Measurements from ENCODE around the gene CUX1.
A peak's percentile ranks its signal among the peaks of the same experiment; 100 is the strongest.
"Not testable (repeated sequence)": the region's sequence is repeated elsewhere in the genome, so short reads cannot be mapped to it uniquely, and the experiment has no call there.

CUX1 gene

DNA sequence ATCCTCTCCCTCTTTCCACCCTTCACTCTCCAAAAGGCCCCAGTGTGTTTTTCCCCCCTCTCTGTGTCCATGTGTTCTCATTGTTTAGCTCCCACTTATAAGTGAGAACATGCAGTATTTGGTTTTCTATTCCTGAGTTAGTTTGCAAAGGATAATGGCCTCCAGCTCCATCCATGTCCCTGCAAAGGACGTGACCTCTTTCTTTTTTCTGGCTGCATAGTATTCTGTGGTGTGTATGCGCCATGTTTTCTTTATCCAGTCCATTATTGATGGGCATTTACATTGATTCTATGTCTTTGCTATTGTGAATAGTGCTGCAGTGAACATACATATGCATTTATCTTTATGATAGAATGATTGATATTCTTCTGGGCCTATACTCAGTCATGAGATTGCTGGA, 31.9 kb downstream of the CUX1 start:
- not testable (repeated sequence) for H3K36me3 ChIP-seq (ENCODE audit: control insufficient read depth, insufficient read depth, low read length); H3K27me3 ChIP-seq (ENCODE audit: control insufficient read depth, insufficient read depth, low read length); H3K4me1 ChIP-seq (ENCODE audit: control insufficient read depth, insufficient read depth, low read length); H3K4me3 ChIP-seq (ENCODE audit: low read length); H3K9ac ChIP-seq (ENCODE audit: low read length); H3K9me3 ChIP-seq (ENCODE audit: control insufficient read depth, low read length)

DNA sequence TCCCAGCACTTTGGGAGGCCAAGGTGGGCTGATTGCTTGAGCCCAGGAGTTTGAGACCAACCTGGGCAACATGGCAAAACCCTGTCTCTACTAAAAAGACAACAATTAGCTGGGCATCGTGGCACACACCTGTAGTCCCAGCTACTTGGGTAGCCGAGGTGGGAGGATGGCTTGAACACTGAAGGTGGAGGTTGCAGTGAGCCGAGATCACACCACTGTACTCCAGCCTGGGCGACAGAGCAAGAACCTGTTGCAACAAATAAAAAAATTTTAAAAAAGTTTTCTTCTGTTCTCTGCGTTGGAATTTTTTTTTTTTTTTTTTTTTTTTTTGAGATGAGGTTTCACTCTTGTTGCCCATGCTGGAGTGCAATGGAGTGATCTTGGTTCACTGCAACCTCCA, 34.9 kb downstream of the CUX1 start:
- H3K9me3 ChIP-seq (ENCODE audit: control insufficient read depth, low read length); H3K9ac ChIP-seq (ENCODE audit: low read length); H3K36me3 ChIP-seq (ENCODE audit: control insufficient read depth, insufficient read depth, low read length); H3K4me3 ChIP-seq (ENCODE audit: low read length); H3K27me3 ChIP-seq (ENCODE audit: control insufficient read depth, insufficient read depth, low read length): not testable (repeated sequence)
- peaks cover 18% of the 10 kb centered on the region for H3K4me1 ChIP-seq (ENCODE audit: control insufficient read depth, insufficient read depth, low read length)

DNA sequence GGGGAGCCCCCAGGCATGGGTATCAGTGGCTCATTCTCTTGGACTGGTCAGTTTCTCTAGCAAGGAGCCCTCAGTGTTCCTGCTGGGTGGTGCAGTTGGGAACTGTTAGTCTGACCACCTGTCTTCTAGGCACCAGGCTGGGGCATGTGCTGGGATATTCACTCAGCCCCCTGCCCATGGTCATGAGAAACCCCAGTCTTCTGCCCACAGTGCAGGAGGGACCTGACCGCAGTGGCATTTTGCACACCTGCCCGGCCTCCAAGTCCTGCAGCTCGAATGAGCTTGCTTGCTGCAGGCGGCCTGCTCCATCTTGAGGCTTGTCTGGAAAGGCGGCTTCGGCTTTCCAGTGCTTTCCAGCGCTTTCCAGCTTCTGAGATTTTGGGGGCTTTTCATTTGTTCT, 36.3 kb downstream of the CUX1 start:
- Histone ChIP-seq H3K4me1 (ENCODE audit: control insufficient read depth, insufficient read depth, low read length) (peaks cover 25% of the 10 kb centered on the region), H3K9ac (ENCODE audit: low read length) (no peak overlapping the region), H3K4me3 (ENCODE audit: low read length) (no peak overlapping the region), H3K27me3 (ENCODE audit: control insufficient read depth, insufficient read depth, low read length) (no peaks in the 10 kb centered on the region), H3K36me3 (ENCODE audit: control insufficient read depth, insufficient read depth, low read length) (no peaks in the 10 kb centered on the region), H3K9me3 (ENCODE audit: control insufficient read depth, low read length) (no peaks in the 10 kb centered on the region)

DNA sequence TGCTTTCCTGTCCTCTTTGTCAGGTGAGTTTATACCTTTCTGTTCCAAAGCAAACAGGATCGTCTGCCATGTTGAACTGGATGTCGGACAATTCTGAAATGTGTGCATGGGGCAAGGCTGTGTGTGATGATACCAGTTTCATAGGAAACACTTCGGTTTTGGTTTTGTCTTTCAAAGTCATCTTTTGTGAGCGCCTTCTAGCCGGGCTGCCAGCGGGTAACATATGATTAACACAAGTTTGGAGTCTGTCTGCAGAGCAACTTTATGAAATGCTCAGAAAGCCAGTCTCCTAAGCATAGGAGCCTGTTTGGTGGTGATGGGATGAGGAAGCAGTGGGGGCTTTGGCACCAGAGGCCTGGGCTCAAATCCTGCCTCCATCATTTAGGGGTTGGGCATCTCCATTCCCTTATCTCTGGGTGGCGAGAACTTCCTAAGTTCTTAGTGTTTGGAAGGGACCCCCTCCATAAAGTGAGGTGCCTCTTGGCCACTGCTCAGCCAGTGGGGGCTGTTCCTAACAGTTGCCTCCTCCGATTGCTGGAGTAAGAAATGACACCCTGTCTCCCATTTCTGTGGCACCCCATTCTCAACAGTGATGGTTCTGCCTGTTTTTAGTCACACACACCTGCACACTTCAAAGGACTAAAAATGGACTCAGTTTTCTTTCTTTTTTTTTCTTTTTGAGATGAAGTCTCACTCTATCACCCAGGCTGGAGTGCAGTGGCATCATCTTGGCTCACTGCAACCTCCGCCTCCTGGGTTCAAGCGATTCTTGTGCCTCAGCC, 36.8 kb downstream of the CUX1 start:
- Histone ChIP-seq H3K36me3 (ENCODE audit: control insufficient read depth, insufficient read depth, low read length) (no peaks in the 10 kb centered on the region), H3K9me3 (ENCODE audit: control insufficient read depth, low read length) (no peaks in the 10 kb centered on the region), H3K9ac (ENCODE audit: low read length) (no peak overlapping the region), H3K4me3 (ENCODE audit: low read length) (no peak overlapping the region), H3K27me3 (ENCODE audit: control insufficient read depth, insufficient read depth, low read length) (no peaks in the 10 kb centered on the region), H3K4me1 (ENCODE audit: control insufficient read depth, insufficient read depth, low read length) (peaks cover 31% of the 10 kb centered on the region)

DNA sequence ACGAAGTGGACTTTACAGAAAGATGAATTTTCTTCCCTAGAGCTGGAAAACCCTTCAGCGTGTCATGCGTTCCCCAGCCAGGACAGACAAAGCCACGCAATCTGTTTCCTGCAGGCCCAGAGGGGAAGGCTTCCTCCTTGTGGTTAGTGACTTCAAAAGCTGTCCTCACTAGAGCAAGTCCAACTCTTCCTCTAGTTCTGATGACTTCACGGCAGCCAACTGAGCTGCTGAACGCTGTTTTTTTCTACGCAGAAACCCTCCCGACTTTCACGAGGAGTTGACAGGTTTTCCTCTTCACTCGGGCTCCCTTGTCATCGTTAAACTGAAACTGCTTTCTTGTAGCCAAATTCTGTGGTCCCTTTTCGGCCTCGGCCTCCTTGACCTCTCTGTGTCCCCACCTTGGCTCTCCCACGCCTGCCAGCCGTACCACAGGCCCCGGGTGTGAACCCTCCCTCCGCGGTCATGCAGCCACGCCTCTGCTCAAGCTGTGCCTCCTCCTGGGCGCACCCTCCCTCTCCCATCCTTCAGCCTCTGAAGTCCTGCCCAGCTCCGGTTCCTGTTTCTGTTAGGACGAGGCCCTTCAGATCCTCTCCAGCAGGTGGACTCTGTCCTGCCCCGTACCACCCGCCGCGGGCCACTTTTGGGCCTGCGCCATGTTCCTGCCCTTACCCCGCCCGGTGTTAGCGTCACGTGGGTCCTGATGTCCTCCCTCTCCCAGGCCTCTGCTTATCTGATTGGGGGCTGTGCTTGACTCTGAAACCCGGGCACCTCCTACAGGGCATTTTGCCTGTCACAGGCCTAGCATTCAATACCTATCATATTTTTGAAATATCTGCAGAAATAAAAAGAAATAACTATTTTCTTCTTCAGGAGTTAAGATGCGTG, 39.3 kb downstream of the CUX1 start:
- Histone ChIP-seq H3K9me3 (ENCODE audit: control insufficient read depth, low read length) (no peaks in the 10 kb centered on the region), H3K36me3 (ENCODE audit: control insufficient read depth, insufficient read depth, low read length) (no peaks in the 10 kb centered on the region), H3K27me3 (ENCODE audit: control insufficient read depth, insufficient read depth, low read length) (no peaks in the 10 kb centered on the region), H3K4me3 (ENCODE audit: low read length) (peak overlapping the region; percentile 29), H3K9ac (ENCODE audit: low read length) (peak overlapping the region; percentile 52), H3K4me1 (ENCODE audit: control insufficient read depth, insufficient read depth, low read length) (peaks cover 47% of the 10 kb centered on the region)

DNA sequence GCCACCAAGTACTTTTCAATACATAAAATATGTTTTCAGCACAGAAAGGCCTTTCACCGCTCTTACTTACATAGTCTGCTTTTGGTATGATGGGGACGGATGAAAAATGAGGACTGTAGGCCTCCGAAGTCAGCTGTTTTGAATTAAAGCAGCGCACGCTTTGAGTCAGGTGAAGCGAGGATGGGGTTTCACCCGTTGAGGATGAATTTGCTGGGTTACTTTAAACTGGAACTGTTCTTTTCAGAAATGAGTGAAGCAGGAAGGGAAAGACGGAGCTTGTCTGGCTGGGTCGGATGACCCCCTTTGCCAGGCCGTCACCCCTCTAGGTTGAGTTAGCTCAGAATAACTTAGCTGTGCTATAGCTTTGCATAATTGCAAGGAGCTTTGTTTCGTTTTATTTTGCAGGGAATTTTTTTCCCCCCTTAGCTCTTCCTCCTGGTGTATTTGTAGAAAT, 40.0 kb downstream of the CUX1 start:
- no peaks in the 10 kb centered on the region for H3K36me3 ChIP-seq (ENCODE audit: control insufficient read depth, insufficient read depth, low read length)
- H3K4me1 ChIP-seq (ENCODE audit: control insufficient read depth, insufficient read depth, low read length) = peaks cover 47% of the 10 kb centered on the region
- H3K9ac ChIP-seq (ENCODE audit: low read length) = peak overlapping the region; percentile 52
- no peaks in the 10 kb centered on the region for H3K9me3 ChIP-seq (ENCODE audit: control insufficient read depth, low read length)
- no peak overlapping the region for H3K4me3 ChIP-seq (ENCODE audit: low read length)
- no peaks in the 10 kb centered on the region for H3K27me3 ChIP-seq (ENCODE audit: control insufficient read depth, insufficient read depth, low read length)

DNA sequence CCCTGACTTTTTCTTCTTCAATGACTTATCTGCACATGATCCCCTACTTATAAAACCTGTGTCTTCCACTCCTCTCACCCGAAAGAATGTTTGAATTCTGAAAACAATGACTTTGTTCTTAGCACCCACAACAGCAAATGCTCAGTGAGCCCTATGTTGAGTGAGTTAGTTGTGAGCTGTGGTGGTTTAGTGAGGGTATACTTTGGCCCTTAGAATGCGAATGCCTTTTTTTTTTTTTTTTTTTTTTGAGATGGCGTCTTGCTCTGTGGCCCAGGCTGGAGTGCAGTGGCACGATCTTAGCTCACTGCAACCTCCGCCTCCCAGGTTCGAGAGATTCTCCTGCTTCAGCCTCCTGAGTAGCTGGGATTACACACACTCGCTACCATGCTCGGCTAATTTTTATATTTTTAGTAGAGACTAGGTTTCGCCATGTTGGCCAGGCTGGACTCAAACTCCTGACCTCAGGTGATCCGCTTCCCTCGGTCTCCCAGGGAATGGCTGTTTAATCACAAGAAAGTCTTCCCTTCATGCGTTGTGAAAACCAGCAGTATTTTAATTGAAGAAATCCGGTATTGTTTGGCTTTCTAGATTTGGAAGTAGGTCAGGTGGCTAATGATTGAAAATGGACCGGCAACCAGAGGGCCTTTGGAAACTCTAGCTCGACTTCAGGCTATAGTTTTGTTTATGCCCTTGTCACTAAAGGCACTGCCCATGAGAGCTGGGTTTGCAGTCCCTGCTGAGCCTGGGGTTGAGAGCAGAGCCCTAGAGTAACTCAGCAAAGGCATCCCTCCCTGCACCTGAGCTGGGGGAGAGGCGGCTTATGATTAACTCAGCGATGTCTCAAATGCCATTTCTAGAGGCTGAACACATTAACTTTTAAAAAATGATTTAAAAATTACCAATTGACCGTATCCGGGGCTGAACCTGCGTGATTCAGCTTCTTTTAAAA, 41.3 kb downstream of the CUX1 start:
- Histone ChIP-seq H3K4me3 (ENCODE audit: low read length) (no peak overlapping the region), H3K36me3 (ENCODE audit: control insufficient read depth, insufficient read depth, low read length) (no peaks in the 10 kb centered on the region), H3K9me3 (ENCODE audit: control insufficient read depth, low read length) (no peaks in the 10 kb centered on the region), H3K27me3 (ENCODE audit: control insufficient read depth, insufficient read depth, low read length) (no peaks in the 10 kb centered on the region), H3K9ac (ENCODE audit: low read length) (no peak overlapping the region), H3K4me1 (ENCODE audit: control insufficient read depth, insufficient read depth, low read length) (peaks cover 47% of the 10 kb centered on the region)

DNA sequence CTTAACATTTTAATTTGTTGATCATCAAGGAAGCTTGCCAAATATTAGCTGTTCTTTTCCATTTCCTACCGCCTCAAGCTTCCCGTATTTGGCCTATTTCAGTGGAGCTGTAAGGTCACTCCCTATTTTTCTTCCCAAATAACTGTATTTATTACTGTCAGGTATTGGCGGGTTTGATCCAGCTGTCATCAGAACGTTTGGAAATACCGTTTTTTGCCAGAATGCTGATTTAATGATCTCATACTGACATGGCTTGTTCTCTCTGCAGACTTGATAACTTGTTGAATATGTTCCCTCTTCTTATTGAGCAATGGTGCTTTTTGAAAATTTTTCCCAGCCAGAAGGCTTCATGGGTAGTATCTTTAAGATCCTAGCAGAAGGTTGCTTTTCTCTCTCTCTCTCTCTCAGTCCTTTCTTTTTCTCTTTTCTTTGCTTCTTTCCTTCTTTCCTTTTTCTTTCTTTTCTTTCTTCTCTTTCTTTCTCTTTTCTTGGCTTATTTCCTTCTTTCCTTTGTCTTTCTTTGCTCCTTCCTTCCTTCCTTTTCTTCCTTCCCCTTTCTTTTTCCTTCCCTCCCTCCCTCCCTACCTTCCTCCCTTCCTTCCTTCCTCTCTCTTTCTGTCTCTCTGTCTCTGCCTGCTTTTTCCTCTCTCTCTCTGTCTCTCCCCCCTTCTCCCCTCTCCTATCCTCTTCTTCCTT, 42.1 kb downstream of the CUX1 start:
- Histone ChIP-seq H3K36me3 (ENCODE audit: control insufficient read depth, insufficient read depth, low read length) (no peaks in the 10 kb centered on the region), H3K4me1 (ENCODE audit: control insufficient read depth, insufficient read depth, low read length) (peaks cover 47% of the 10 kb centered on the region), H3K27me3 (ENCODE audit: control insufficient read depth, insufficient read depth, low read length) (no peaks in the 10 kb centered on the region), H3K4me3 (ENCODE audit: low read length) (no peak overlapping the region), H3K9ac (ENCODE audit: low read length) (no peak overlapping the region), H3K9me3 (ENCODE audit: control insufficient read depth, low read length) (no peaks in the 10 kb centered on the region)

DNA sequence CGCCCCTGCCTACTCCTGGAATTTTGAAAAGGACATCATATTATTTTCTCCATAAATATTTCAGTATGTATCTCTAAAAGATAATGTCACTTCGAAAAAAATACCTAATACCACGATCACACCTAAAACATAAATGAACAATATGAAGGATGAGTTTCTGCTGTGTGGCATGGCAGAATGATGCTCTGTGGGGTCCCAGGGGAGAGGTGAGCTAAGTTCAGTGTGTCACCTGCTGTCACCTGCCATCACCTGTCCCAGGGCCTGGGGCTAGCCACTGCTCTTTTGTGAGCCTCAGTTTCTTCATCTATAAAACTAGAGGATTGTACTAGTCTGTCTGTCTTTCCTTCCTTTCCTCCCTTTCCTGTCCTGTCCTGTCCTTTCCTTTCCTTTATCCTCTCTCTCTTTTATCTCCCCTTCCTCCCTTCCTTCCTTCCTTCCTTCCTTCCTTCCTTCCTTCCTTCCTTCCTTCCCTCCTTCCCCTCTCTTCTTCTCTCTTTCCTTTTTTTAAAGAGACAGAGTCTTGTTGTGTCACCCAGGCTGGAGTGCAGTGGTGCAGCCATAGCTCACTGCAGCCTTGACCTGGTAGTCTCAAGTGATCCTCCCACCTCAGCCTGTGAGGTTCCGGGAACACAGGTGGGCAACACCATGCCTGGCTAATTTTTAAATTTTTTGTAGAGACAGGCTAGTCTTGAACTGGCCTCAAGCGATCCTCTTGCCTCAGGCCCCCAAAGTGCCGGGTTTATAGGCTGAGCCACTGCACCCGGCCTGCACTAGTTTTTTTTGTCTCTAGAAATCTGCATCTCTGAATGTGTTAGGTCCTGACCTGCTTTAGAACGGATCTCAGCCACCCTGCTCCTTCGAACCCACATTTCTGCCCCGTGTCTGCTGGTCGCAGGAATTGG, 43.1 kb downstream of the CUX1 start:
- peaks cover 47% of the 10 kb centered on the region for H3K4me1 ChIP-seq (ENCODE audit: control insufficient read depth, insufficient read depth, low read length)

DNA sequence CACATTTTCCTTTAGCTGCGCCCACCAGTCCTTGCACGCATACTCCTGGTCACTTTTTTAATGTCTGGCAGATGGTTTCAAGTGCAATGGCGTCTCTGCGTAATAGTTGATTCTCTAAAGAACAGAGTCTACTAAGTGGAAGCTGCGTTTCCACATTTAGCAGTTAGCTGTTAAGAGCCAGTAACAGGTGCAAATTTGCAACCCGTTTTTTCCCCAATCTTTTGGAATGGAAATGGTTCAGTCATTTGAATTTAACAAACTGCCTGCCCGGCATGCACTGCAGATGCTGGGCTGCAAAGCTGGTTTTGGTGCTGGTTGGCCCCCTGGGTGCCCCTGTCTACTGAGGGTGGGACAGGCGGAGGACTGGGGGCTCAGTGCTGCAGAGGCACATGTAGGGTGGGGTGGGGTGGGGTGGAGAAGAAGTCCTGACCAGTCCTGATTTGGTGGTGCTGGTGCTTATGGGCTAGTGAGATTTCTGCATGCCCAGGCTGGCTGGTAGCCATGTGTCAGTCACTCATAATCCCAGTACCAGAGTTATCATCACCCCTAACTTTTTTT, 43.9 kb downstream of the CUX1 start:
- Histone ChIP-seq H3K36me3 (ENCODE audit: control insufficient read depth, insufficient read depth, low read length) (no peaks in the 10 kb centered on the region), H3K27me3 (ENCODE audit: control insufficient read depth, insufficient read depth, low read length) (no peaks in the 10 kb centered on the region), H3K4me1 (ENCODE audit: control insufficient read depth, insufficient read depth, low read length) (peaks cover 40% of the 10 kb centered on the region), H3K9ac (ENCODE audit: low read length) (no peak overlapping the region), H3K9me3 (ENCODE audit: control insufficient read depth, low read length) (no peaks in the 10 kb centered on the region), H3K4me3 (ENCODE audit: low read length) (no peak overlapping the region)

More for the DNA sequence above, 43.1 kb downstream of the CUX1 start:
- H3K9ac ChIP-seq (ENCODE audit: low read length) = no peak overlapping the region
- H3K4me3 ChIP-seq (ENCODE audit: low read length) = no peak overlapping the region
- no peaks in the 10 kb centered on the region for H3K36me3 ChIP-seq (ENCODE audit: control insufficient read depth, insufficient read depth, low read length)
- H3K9me3 ChIP-seq (ENCODE audit: control insufficient read depth, low read length) = no peaks in the 10 kb centered on the region
- no peaks in the 10 kb centered on the region for H3K27me3 ChIP-seq (ENCODE audit: control insufficient read depth, insufficient read depth, low read length)
